GM08714 (cell line): ENCODE results near the gene SSTR3.

Experiments used
- H3K4me3 ChIP-seq: fragments of 200-500 bp; sonication (Bioruptor generic); 2 replicates; pipeline ENCODE4 v1.5.1; 2014; ENCODE audit warnings: mild to moderate bottlenecking, low read length, inconsistent platforms
- ZNF274 ChIP-seq: IDR thresholded peaks from 2 replicates; pipeline ENCODE4 v1.6.1; 2012; ENCODE audit warnings: mild to moderate bottlenecking, low read depth, low read length

The SSTR3 gene

DNA sequence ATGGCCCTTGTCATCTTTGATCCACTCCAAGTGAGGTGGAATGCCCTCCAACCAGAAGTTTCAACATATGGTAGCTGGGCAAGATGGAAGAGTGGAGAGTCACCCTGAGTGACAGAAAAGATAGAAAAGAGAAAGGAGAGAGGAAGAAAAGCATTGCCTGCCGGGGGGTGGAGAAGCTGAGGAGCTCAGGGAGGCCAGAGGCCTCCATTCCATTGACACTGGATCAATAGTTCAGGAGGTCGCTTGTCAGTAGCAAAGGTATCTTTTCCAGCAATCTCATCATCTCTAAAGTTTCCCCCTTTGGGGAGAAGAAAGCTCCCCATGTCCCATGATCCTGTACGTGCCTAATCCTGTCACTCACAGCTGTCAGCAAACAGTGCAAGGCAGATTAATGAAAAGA, 17.5 kb downstream of the SSTR3 start:
- no peak overlapping the region for H3K4me3 ChIP-seq
- TF ChIP-seq ZNF274: no peak

DNA sequence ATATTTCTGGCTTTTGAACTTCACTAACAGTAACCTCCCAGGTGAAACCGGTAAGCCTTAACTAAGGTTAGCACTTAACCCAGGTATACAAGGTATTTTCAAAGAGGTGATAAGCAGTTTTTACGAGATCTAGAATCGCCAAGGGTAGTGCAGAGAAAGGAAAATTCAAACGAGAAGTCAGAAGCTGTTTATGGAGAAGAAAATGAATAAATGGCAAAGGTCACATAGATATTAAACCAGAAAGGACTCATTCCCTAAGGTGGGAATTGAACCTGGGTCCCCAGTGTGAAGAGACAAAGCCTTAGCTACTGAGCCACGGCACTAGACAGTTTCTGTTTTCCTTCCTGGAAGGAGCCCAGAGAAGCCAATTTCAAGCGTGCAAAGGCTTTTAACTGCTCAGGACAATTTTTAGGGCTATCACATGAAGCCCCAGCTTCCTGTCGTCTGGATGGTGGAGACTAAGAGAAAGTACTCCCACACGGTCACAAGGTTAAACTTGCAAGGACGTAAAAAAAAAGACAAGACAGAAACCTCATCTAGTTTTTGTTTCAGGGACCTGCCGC, 18.6 kb downstream of the SSTR3 start:
- TF ChIP-seq ZNF274: no peak

DNA sequence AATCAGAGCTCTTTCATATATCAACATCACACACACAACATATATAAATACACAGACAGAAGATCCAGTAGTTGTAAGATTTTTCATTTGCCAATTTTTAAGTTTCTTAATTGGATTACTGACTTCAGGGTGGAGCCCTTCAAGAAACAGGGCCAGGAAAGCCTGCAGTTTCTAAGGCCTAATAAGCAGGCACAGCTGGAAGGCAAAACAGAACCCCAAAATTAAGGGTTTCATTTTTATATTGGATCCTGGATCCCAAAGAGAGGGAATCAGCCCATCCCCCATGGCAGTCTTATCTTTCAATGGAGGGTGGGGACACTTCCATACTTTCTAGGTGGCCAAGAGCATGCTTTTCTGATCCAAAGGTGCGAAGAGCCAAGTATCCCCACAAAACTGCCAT, 19.5 kb downstream of the SSTR3 start:
- no peak for TF ChIP-seq ZNF274
- H3K4me3 ChIP-seq: no peak overlapping the region

More for the DNA sequence above, 18.6 kb downstream of the SSTR3 start:
- H3K4me3 ChIP-seq: no peak overlapping the region

DNA sequence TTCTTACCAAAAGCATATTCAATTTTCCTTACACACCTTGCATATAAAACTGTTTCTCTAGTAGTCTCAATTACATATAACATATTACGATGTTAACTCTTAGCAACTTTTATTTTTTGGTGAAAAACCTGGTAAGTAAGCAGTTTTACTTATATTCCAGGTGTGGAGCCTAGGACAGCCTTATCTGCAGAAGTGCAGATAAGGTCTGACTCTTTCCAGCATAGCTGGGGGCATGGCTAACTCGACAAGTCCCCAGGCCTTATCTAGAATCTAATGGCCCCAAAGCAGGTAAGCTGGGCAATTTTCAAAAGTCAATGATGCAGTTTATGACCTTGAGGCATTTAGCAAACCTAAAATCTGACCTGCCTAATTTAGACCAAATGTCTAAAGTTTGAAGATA, 20.1 kb downstream of the SSTR3 start:
- no peak overlapping the region for H3K4me3 ChIP-seq
- TF ChIP-seq ZNF274: no peak

DNA sequence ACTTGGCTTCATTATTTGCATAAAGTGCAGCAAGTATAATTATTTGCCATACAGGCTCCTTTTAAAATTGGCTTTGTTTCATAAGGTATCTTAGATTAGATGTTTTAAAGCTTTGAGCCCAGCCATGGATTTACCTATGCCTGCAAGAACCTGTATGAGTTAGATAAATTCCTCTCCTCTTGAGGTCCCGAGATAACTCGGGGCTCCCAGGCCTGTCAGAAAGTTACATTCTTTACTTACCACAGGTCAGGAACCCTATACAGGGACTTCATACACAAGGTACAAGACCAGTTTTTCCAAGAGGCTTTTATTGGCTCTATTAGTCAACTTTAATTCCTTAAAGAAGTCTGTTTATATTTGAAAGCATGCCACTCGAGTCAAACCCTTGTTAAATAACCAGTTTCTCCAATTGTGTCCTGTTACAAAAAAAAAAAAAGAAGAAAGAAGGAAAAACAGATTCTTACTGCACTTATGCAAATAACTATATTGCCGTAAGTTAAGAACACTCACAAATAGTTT, 22.0 kb downstream of the SSTR3 start:
- H3K4me3 ChIP-seq: no peak overlapping the region
- TF ChIP-seq ZNF274: no peak

DNA sequence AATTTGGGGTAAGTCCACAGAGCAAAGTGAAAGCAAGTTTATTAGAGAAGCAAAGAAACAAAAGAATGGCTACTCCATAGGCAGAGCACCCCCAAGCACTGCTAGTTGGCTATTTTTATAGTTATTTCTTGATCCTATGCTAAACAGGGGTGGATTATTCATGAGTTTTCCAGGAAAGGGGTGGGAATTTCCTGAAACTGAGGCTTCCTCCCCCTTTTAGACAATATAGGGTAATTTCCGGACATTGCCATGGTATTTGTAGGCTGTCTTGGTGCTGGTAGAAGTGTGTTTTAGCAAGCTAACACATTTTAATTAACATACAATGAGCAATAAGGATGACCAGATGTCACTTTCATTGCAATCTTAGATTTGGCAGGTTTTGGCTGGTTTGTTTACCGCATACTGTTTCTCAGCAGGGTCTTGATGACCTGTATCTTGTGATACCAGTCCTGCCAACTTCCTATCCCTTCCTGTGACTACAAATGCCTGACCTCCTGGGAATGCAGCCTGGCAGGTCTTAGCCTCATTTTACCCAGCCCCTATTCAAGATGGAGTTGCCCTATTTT, 23.3 kb downstream of the SSTR3 start:
- no peak for TF ChIP-seq ZNF274
- no peak overlapping the region for H3K4me3 ChIP-seq

DNA sequence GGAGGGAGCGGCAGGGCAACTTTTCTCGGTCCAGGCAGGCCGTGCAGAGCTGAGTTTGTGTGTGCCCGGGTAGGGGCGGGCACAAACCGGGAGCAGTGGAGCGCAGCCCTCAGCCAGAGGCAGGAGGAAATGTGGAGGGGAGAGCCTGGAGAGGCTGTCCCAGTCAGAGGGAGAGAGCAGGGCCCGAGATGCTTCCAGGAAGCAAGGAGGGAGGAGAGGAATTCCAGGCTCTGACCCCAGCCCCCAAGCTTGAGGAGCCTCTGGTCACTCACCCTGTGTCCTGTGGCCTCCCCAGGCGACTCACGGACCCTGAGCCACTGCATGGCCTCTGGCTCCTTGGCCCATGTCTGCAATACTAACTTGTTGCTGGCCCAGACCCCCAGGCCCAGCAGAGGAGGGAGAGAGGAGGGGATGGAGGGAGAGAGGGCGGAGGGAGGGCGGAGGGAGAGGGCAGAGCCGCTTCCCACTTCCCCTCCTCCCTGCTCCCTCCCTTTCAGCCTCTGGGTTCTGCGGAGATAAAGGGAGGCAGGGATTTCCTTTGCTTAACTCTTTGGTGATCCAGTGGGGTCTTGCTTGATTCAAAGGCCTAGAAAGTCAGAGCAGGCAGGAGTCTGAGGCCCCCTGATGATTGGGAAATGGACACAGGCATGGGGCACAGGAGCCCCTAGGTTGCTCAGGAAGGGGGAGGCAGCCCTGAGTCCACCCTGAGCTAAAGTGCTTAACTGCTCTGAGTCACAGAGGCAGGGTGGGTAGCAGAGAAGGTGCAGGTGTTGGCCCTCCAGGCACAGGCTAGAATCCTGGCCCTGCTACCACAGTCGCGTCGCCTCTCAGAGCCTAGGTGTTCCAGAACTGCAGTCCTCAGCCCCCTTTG, 24.2 kb downstream of the SSTR3 start, which contains the start of gene C1QTNF6:
Gene C1QTNF6, minus strand, starts transcription at position 357 of the 871 bp plus-strand sequence. Its CDS starts 34 bp downstream, at position 323.
- H3K4me3 ChIP-seq: no peak within 1 kb of the TSS
- no peak for TF ChIP-seq ZNF274

DNA sequence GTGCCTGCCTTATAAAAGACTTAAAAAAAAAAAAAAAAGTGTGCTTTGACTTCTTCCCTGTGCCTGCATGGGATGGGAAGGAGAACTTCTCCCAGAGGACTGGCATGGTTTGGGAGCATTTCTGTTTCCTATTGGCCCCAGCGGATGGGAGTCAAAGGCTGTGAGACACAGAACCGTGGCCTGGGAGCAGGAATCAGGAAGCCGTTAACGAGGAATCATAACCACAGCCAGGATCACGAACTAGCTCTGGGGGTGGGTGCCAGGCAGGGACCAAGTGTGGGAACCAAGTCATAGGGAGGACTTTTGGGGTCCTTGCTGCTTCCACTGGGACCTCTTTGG, 24.8 kb downstream of the SSTR3 start:
- H3K4me3 ChIP-seq: no peak overlapping the region
- no peak for TF ChIP-seq ZNF274

DNA sequence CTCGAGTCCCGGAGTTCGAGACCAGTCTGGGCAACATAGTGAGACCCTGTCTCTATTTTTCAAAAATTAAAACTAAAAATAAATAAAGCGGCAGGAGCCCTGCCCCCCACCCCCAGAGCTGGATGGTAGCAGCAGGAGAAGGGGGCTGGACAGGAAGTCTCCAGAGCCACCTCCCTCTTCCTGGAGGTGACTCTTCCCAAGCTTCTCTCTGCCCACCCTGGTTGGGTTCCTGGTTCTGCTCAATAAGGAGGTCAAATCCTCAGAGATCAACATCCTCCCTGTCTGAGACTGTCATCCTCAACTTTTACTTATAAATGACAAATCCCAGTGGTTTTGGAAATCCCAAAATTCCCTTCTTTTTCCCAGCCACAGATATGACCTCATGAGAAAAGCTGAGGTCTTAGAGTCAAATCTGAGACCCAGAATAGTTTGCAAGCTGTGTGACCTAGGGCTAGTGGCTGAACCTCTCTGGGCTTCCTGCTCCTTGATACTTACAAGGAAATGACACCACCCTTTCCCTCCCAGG, 25.2 kb downstream of the SSTR3 start:
- no peak overlapping the region; the same call in 1 of the 2 replicates for H3K4me3 ChIP-seq
- TF ChIP-seq ZNF274: no peak

DNA sequence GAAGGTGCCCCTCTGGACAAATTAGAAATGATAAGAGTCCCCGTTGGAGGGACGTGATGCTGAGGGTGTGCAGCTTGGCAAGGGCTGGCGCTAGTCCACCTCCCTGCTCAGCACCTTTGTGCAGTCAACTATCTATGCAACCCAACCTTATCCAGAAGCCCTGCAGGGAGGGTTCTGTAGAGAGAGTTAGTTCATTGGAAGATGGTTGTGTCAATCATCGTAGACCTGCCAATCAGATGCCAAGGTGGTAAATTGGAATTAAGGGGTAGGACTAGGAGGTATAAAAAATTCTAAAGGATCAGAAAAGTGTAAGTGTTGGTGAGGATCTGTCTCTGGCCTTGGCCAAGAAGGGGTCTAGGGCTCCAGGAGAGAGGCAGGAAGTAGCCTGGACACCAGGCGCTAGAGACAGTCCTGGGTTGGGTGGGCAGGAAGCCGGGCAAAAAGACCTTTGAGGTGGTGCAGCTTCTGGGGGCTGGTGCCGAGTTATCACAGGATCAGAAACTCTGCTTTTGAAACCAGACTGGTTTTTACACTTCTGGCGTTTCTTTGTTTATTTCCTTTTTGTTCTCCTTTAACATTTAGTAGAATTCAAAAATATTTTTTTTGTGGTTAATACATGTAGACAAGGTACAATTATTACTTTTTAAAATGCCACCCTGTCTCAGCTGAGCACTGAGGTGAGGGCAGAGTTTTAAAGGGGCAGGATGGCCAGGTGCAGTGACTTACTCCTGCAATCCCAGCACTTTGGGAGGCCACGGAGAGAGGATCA, 25.9 kb downstream of the SSTR3 start:
- H3K4me3 ChIP-seq: no peak overlapping the region; the same call in 1 of the 2 replicates
- no peak for TF ChIP-seq ZNF274

DNA sequence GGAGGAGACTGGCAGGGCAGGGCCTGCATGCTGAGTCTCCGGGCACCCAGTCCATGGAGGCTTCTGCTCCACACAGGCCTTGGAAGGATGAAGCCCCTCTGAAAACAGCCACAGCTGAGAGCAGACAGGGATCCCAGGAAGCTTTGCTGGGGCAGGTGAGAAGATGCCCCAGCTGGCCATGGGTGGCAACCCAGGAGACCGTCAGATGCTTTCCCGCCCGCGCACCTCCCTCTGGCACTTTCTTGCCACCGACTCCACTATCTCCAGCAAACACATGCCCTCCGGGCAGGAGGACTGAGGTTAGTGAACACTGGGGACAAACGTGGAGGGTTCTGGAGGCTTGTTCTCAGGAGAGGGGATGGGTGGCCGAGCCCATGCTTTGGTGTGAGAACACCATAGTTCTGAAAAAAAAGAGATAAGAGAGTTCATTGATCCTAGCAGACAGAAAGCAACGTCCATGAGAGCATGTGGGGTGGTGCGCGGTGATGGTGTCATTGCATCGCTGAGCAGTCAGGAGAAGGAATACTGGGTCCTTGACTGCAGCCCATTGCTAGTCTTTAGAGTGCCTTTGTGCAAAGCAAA, 26.5 kb downstream of the SSTR3 start:
- no peak overlapping the region for H3K4me3 ChIP-seq
- no peak for TF ChIP-seq ZNF274

DNA sequence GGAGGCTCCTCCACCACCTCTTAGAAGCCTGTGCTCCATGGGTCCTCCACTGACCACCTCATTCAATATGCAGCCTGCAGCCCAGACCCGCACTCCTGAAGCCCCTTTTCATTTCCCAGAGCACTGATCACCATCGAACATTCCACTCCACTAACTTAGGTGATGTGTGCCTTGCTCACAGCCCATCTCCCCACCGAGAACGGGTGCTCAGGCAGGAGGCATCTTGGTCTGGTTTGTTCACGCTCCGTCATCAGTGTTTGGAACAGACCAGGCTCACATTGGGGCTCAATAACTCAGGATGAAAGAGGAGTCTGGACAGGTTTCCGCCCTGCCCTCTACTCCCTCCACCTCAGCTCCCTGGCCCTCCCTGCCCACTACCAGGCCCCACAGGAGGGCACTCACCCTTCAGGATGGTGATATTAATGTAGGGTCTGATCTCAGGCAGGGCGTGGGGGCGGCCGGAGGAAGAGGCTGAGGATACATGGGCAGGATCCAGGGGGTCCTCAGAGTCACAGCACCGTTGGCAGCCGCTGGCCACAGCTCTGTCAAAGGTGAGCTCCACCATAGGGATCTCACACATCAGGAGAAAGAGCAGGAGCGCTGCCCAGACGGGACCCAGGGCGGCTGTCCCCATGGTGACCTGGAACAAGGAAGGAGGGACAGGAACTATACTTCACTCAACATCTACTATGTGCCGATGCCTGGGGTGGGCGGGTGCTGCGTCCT, 27.3 kb downstream of the SSTR3 start:
- no peak overlapping the region for H3K4me3 ChIP-seq
- TF ChIP-seq ZNF274: no peak

DNA sequence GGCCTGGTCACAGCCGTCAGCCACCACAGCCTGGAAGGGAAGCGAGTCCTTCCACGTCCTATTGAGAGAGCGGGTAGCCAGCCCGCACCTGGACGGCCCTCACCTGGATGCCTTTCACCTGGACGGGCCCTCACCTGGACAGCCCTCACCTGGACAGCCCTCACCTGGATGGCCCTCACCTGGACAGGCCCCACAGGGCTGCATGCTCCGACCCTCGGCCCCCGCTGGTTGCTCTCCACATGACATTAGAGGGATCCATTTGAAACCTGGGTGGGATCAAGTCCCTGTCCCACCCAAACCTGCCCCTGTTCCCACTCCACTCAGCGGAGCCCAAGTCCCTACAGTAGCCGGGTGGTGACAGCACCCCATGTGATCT, 27.9 kb downstream of the SSTR3 start:
- H3K4me3 ChIP-seq: no peak overlapping the region
- TF ChIP-seq ZNF274: no peak
